Embryonic facial prominence (tissue), 1 donor: Measurements from ENCODE around the gene HES2.
"Not testable (repeated sequence)": the region's sequence is repeated elsewhere in the genome, so short reads cannot be mapped to it uniquely, and the experiment has no call there.

ENCODE experiments used
- DNase-seq: peaks from one replicate; pipeline ENCODE4 v3.0.0-alpha.2; 2016; ENCODE audit errors: extremely low spot score

HES2 gene

GRCh38 chr1:6391951-6392808 lies 27.5 kb downstream of the HES2 start:
- DNase-seq, result no peak

DNA sequence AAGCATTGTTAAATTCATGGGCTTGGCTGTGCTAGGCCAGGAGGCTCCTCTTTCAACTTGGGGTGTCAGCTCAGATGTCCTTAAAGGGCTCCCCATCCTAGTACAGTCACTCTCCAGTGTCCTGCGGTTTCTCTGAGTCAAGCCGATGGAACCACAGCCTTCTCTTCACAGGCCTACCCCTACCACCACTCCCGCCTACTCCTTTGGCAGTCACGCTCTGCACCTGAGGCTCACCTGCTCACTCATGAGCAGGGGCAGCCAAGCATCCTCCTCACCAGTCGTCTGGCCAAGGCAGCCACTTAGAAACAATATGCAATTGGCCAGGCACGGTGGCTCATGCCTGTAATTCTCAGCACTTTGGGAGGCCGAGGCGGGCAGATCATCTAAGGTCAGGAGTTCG lies 29.7 kb downstream of the HES2 start:
- no peak for DNase-seq

DNA sequence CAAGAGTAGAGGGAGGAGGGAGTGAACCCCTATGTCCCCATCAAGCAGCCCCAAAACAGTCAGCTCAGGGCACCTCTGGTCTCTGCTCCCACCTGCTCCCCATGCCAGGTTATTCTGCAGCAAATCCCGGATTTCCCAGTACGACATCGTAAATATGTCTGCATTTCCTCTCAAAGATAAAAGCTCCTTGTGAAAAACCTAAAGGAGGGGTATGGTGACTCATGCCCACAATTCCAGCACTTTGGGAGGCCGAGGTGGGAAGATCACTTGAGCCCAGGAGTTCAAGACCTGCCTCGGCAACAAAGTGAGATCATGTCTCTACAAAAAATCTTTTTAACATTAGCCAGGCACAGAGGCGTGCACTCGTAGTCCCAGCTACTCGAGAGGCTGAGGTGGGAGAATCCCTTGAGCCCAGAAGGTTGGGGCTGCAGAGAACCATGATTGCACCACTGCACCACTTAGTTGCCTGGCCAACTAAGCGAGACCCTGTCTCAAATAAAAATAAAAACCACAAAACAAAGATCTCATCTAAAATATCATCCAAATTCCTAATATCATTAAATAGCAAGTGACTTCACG lies 33.3 kb downstream of the HES2 start:
- no peak for DNase-seq

- DNase-seq, result no peak
Observed at GRCh38 chr1:6385488-6386191, 34.1 kb downstream of the HES2 start.

GRCh38 chr1:6384962-6385361 lies 34.8 kb downstream of the HES2 start:
- DNase-seq, result no peak

GRCh38 chr1:6384135-6384534 lies 35.6 kb downstream of the HES2 start:
- DNase-seq, result no peak

GRCh38 chr1:6380037-6380436 lies 39.7 kb downstream of the HES2 start:
- no peak for DNase-seq

- DNase-seq, result no peak
Observed at GRCh38 chr1:6378096-6378746, 41.5 kb downstream of the HES2 start.

DNA sequence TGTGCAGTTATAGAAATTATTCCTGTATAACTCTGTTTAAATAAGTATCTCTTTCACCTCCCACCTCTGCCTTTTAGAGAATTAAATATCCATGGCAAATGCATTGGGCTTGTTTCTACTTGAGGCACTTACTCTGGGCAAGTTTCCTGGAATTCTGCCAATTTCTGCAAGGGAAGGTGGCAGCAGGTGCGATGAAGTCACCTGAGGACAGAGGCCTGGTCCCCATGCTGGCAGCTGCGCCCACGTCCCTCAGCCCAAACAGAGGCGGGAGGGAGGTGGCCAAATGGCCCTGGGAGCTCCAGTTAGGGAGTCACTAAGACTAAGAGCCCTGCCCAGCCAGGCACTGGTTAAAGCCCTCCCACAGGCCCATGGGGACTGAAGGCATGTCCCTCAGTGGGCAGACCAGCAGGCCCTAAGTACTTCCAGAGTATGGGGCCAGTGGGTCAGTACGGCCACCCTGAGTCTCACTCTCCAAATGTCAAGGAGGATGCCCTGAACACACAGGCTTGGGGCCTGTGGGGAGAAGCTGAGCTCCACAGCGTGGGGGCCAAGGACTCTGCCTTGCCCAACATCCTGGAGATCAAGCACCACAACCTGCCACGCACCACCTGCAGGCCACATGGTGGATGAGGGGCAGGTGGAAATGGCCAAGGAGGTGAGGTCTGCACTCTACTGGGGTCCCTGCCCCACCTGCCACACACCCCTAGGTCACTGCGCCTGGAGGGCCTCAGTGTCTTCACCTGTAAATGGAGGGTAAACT lies 45.6 kb downstream of the HES2 start:
- DNase-seq, result no peak

DNA sequence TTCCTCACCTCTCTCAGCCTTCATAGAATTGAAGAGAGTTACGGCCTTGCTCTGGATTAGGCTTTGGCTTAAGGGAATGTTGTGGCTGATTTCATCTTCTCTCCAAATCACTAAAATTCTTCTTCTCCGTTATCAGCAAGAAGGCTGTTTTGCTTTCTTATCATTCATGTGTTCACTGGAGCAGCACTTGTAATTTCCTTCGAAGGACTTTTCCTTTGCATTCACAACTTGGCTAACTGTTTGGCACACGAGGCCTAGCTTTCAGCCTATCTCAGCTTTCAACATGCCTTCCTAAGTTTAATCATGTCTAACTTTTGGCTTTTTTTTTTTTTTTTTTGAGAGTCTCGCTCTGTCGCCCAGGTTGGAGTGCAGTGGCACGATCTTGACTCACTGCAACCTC lies 47.5 kb downstream of the HES2 start:
- DNase-seq, result not testable (repeated sequence)

- no peak for DNase-seq
Observed at GRCh38 chr1:6370006-6370405, 49.7 kb downstream of the HES2 start.

DNA sequence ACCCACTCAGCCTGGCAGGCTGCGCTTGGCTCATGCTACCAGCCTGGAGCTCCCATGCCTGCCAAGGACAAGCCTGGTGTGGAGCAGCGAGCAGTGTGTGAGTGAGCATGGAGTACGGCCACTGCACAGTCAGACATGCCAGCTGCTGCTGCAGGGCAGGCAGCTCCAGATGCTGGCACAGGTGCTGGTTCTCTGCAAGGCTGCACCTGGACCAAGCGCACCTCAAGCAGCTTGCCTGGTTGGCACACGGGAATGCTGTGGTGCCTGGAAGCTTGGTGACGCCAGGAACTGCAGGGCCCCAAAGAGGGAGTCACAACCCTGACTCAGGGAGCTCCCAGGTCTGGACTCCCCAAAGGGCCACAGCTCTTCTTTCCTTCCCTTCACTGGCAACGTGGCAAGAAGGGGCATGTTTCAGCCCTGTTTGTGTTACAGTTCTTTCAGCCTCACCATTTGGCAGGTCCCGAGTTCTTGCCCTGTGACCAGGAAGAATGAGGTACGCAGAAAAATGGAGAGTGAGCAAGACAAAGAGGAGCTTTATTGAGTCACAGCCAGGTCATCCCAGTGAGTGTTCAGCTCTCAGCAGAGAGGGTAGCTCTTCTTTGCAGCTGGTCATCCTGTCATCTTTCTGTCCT lies 52.2 kb downstream of the HES2 start:
- no peak for DNase-seq

DNA sequence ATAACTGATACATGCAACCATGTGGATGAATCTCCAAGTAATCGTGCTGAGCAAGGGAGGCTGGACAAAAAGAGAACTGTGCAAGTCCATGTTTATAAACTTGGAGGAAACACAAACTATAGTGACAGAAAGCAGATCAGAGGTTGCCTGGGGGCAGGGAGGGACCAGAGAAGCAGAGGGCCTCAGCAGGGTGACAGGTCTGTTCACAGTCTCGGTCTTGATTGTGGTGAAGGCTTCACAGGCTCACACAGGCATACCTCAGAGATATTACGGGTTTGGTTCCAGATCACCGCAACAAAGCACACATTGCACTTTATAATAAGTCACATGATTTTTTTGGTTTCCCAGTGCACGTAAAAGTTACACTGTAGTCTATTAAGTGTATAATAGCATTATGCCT lies 54.7 kb downstream of the HES2 start:
- DNase-seq, result no peak

DNA sequence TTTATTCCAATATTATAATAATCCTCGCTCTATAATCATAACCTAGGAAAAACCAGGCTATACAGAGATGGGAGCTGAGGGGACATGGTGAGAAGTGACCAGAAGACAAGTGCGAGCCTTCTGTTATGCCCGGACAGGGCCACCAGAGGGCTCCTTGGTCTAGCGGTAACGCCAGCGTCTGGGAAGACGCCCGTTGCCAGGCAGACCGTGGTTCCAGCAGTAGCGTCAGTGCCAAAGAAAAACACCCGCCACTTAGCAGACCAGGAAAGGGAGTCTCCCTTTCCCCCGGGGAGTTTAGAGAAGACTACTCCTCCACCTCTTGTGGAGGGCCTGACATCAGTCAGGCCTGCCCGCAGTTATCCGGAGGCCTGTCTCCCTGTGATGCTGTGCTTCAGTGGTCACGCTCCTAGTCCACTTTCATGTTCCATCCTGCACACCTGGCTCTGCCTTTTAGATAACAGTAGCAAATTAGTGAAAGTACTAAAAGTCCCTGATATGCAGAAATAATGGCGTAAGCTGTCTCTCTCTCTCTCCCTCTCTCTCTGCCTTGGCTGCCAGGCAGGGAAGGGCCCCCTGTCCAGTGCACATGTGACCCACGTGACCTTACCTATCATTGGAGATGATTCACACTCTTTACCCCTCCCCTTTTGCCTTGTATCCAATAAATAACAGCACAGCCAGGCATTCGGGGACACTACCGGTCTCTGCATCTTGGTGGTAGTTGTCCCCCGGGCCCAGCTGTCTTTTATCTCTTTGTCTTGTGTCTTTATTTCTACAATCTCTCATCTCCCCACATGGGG lies 56.4 kb downstream of the HES2 start:
- DNase-seq, result not testable (repeated sequence)
